HS-27A (cell line): ENCODE data around the gene NR3C1.

Source experiments
- DNase-seq: peaks from one replicate; pipeline ENCODE4 v3.0.0-alpha.2; 2012; ENCODE audit warnings: low read depth, missing footprints

NR3C1 gene

DNA sequence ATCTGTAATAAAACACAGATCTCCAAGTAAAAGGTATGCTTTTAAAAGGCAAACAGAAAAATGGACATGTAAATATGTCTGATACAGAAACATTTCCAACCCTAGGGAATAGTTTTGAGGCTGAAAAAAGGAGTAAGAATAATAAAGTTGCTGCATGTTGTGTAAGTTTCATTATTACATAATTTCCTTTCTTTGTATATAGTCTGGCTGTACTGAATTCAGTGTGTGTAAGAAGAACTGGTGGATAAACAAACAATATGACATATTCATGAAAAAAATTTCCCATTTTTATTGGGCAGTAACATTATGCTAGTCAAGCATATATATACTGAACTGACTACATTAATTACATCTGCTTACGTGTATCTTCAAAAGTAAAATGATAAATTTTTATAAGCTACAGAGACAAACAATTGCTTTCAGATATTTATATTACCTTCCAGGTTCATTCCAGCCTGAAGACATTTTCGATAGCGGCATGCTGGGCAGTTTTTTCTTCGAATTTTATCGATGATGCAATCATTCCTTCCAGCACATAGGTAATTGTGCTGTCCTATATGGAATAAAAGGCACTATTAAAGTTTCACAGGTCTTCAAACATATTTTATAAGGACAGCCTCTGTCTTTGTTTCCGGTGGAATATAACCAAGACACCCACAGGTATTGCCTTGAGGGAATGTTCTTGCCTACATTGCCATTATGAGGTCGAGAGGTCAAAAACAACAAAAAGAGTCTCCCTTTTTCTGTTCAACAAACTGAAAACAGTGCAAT, 93.6 kb downstream of the NR3C1 start:
- DNase-seq: no peak

GRCh38 chr5:143308731-143309130, 94.8 kb downstream of the NR3C1 start:
- DNase-seq: no peak

GRCh38 chr5:143306040-143306439, 97.4 kb downstream of the NR3C1 start:
- DNase-seq: no peak

DNA sequence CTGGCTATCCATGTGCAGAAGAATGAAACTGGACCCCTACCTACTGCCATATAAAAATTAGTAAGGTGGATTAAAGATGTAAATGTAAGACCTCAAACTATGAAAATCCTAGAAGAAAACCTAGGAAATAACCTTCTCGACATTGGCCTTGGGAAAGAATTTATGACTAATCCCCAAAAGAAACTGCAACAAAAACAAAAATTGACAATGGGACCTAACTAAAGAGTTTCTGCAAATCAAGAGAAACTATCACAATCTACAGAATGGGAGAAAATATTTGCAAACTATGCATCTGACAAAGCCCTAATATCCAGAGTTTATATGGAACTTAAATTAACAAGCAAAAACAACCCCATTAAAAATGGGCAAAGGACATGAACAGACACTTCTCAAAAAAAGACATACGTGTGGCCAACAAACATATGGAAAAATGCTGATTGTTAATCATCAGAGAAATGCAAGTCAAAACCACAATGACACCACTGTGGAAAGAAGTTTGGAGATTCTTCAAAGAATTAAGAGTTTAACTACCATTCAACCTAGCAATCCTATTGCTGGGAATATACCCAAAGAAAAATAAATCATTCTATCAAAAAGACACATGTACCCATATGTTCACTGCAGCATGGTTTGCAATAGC, 98.5 kb downstream of the NR3C1 start:
- no peak for DNase-seq

DNA sequence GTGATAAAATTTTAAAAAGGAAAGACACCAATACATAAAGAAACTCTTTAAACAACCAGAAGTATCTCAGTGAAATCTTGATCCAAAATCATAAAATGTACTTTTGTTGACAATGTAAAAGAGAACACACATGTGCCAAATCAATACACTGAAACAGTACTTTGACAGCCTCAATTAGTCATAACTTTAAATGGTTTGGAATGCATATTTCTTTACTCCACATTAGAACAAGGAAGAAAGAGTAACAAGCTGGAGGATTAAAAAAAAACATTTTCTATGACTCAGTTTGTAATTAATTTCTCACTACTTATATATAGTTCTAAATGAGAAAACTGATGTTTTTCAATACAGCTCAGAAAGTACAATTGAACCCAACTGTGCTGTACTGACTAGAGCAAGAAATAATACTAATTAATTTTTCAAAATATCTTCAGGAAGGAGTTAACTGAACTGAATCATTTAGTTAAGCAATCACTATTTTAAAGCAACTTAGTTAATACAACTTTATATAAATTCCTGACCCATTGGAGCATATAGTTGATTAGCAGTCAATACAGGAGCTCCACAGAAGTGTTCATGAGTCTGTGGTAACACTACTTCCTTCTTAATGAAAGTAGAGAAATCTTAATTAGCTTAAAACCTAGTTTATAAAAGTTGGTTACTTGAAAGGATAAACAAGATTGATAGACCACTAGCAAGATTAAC, 101.0 kb downstream of the NR3C1 start:
- no peak for DNase-seq

- DNase-seq: no peak
Measured at GRCh38 chr5:143297756-143298155, 105.7 kb downstream of the NR3C1 start.

DNA sequence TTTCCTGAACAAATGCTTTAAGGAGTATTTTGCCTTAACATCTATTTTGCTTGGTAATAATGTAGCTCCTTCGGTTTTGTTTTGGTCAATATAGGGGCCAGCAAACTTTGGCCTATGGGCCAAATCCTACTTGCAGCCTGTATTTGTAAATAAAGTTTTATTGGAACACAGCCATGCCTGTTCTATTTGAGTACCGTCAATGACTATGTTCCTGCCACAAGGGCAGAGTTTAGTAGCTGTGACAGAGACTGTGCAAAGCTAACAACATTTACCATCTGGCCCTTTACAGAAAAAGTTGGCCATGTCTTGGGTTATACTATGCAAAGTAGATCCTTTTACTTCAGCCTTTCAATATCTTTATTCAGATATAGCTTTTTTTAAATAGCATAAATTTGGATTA, 113.4 kb downstream of the NR3C1 start:
- DNase-seq: no peak

GRCh38 chr5:143284521-143284920, 119.0 kb downstream of the NR3C1 start:
- no peak for DNase-seq

DNA sequence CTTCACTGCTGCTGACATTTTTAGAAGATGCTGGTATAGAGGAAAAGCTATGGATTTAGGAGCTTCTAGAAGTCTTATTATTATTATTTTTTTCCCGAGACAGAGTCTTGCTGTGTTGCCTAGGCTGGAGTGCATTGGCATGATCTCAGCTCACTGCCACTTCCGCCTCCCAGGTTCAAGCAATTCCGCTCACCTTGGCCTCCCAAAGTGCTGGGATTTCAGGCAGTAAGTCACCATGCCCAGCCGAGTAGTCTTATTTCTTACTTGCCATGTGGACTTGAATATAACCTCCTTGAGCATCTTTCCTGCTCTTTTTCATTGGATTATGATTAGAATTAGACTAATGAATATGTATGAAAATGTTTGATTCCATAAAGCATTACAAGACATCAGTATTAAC, 119.5 kb downstream of the NR3C1 start:
- no peak for DNase-seq

DNA sequence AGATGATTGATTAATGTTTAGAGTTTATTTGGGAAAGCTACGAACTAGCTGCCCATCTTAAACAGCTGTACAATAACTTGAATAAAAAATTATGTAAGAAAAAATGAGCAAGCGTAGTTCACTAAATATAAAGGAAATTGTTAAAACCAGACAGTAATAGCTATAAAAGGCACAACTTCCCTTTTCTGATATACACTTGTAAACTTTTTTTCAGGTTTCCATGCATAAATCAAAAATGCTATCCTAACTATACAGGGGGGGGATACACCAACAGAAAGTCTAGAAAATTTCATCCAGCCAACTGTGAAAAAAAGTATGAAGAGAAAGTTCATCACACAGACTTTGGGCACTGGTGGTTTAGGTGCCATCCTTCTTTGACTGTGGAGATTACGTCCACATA, 122.3 kb downstream of the NR3C1 start:
- DNase-seq: no peak

GRCh38 chr5:143279698-143280097, 123.8 kb downstream of the NR3C1 start:
- DNase-seq: no peak

DNA sequence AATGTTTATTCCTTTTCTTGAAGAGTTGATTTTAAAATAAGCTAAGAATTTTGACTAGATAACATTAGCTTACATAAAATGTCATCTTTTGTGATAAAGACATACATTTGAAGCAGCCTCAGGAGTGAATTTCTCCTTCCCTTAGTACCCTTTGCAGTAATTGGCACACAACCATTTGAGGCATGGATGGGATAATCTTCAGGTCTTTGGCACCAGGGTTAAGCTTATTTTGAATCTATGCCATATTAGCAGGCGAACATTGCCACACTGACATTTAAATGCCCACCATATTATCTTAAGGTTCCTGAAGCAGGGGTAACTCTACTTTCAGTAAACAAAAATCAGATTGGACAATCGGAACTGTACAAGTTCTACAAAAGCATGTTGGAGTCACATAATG, 126.0 kb downstream of the NR3C1 start:
- no peak for DNase-seq

DNA sequence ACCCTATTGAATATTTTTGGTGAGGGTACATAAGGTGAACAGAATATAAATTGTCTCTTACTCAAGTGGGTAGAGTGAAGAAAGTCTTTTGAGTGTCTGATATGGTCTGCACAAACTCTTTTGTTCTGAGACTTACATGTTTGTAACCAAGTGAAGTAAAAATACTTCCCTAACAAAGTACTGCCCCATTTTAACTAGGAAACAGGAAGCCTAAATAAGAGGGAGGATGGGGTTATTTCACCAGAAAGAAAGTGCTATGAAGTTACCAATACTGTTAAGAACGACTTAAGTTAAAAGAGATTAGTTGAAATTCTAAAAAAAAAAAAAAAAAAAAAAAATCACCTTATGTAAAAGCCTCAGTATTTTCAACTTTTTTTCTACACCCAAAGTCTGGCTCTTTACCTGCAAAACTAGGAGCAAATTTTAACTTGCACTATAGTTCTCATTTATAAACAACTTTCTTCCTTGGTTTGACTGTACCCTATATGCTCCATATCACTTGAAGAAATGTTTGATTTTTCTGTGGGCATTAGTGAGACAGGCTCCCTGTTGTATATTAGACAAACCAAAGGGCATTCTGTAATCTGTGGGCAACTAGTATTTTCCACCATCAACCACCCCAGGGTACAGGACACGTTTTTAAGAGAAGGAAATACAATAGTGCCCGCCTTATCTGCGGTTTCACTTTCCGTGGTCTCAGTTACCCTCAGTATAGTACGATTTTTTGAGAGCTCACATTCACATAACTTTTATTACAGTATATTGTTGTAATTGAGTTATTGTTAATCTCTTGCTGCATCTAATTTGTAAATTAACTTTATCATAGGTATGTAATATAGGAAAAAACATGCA, 127.7 kb downstream of the NR3C1 start:
- DNase-seq: no peak

DNA sequence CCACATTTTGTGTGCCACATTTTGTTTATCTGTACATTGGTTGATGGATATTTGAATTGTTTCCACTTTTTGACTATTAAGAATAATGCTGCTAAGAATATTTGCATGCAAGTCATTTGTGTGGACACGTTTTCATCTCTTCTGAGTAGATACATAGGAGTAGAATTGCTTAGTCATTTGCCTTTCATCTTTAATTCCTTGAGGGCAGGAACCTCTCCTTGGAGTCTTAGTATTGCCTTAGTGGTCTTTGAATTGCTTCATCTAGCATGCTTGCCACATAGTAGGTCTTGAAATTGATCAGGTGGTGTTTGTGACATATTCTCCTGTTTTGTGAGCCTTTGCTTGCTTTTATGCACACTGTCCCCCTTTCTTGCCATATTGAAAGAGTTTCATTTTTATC, 128.5 kb downstream of the NR3C1 start:
- no peak for DNase-seq

DNA sequence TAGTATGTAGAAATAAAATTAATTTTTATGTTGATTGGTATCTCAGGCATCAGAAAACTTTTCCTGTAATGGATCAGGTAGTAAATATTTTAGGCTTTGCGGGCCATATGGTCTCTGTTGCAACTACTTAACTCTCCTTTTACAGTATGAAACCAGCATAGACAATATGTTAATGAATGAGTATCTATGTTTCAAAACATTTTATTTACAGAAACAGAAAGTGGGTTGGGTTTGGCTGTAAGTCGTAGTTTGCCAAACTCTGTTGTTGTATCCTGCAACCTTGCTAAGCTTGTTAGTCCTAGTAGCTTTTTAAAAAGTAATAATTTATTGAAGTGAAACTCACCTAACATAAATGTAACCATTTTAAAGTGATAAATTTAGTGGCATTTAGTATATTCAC, 132.1 kb downstream of the NR3C1 start:
- DNase-seq: no peak

- no peak for DNase-seq
Measured at GRCh38 chr5:143268388-143268787, 135.1 kb downstream of the NR3C1 start.

- DNase-seq: no peak
Measured at GRCh38 chr5:143267186-143267585, 136.3 kb downstream of the NR3C1 start.

DNA sequence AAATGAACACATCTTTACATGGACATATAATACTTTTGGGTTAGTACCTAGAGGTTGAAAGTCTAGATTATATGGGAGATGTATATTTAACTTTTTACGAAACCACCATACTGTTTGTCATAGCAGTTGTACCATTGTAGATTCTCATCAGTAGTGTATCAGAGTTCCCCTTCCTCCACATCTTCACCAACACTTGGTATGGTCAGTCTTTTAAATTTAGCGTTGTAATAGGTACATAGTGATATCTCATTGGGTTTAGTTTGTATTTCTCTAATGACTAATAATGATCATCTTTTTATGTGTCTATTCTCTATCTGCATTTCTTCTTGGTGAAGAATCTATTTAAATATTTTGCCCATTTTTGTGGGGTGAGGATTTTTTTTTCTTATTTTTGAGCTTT, 137.5 kb downstream of the NR3C1 start:
- no peak for DNase-seq

DNA sequence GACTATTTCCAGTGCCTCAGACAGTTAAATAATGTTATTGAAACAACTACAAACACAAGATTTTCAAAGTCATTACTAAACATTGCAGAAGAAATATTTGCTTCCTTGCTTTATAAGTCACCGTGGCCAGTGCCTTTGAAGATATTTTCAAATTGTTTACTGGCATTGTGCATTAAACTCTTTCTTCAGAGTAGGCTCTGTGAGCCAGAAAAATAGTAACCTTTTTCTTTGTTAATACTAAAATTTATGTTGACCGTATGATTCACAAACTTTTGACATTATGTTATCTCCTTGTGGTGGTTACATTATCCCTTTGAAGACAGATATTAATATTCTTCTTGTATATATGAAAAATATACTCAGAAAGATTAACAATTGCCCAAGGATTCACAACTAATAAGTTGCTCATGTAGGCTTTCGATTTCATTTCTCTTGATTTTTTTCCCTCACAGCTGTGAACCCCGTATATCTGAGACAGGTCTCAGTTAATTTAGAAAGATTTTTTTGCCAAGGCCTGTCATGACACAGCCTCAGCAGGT, 140.1 kb downstream of the NR3C1 start:
- no peak for DNase-seq

- DNase-seq: no peak
Measured at GRCh38 chr5:143262393-143263174, 140.9 kb downstream of the NR3C1 start.

GRCh38 chr5:143261748-143262392, 141.6 kb downstream of the NR3C1 start:
- DNase-seq: no peak
